Mesendoderm (in vitro differentiated cells): ENCODE results near the gene KRTAP10-12.

Experiments
- DNase-seq: peaks from one replicate; pipeline ENCODE4 v3.0.0; 2013
- H2AK5ac ChIP-seq: 2 replicates; pipeline ENCODE4 v1.6.1; 2013; ENCODE audit warnings: low read length, inconsistent platforms
- H2BK120ac ChIP-seq: 2 replicates; pipeline ENCODE4 v1.6.1; 2013; ENCODE audit warnings: low read depth, mild to moderate bottlenecking, low read length, moderate library complexity, mixed read lengths
- H2BK15ac ChIP-seq: replicated peaks from 2 replicates; pipeline ENCODE4 v1.6.1; 2013; ENCODE audit warnings: low read depth, mild to moderate bottlenecking, moderate library complexity
- H2BK5ac ChIP-seq: 2 replicates; pipeline ENCODE4 v1.6.1; 2013; ENCODE audit warnings: low read length, inconsistent platforms
- H3K18ac ChIP-seq: 2 replicates; pipeline ENCODE4 v1.6.1; 2013; ENCODE audit warnings: mild to moderate bottlenecking, low read length, mixed read lengths
- H3K23ac ChIP-seq: one replicate; pipeline ENCODE4 v1.6.1; 2013; ENCODE audit warnings: low read length
- H3K27ac ChIP-seq: 2 replicates; pipeline ENCODE4 v1.5.1; 2013; ENCODE audit warnings: low read depth, mild to moderate bottlenecking, inconsistent platforms, low read length, moderate library complexity
- H3K27me3 ChIP-seq: 2 replicates; pipeline ENCODE4 v1.6.1; 2013; ENCODE audit warnings: low read length, control low read depth, mild to moderate bottlenecking, inconsistent platforms; ENCODE audit not compliant: insufficient read depth, poor library complexity
- H3K36me3 ChIP-seq: 2 replicates; pipeline ENCODE4 v1.6.1; 2013; ENCODE audit warnings: low read length, inconsistent platforms; ENCODE audit not compliant: control insufficient read depth, insufficient read depth
- H3K4ac ChIP-seq: one replicate; pipeline ENCODE4 v1.6.1; 2013; ENCODE audit warnings: low read depth, mild to moderate bottlenecking, low read length, moderate library complexity
- H3K4me1 ChIP-seq: 2 replicates; pipeline ENCODE4 v1.6.1; 2013; ENCODE audit warnings: low read depth, low read length, inconsistent platforms; ENCODE audit not compliant: control insufficient read depth
- H3K4me2 ChIP-seq: 2 replicates; pipeline ENCODE4 v1.6.1; 2013; ENCODE audit warnings: low read length
- H3K4me3 ChIP-seq: 2 replicates; pipeline ENCODE4 v1.5.1; 2013; ENCODE audit warnings: mild to moderate bottlenecking, low read length
- H3K56ac ChIP-seq: one replicate; pipeline ENCODE4 v1.6.1; 2013; ENCODE audit warnings: low read length
- H3K79me1 ChIP-seq: 2 replicates; pipeline ENCODE4 v1.6.1; 2013; ENCODE audit warnings: low read length, inconsistent platforms
- H3K79me2 ChIP-seq: 2 replicates; pipeline ENCODE4 v1.6.1; 2013; ENCODE audit warnings: mild to moderate bottlenecking, low read length; ENCODE audit not compliant: control insufficient read depth, insufficient read depth
- H3K9ac ChIP-seq: 2 replicates; pipeline ENCODE4 v1.6.1; 2013; ENCODE audit warnings: low read length, inconsistent platforms
- H4K5ac ChIP-seq: one replicate; pipeline ENCODE4 v1.6.1; 2013; ENCODE audit warnings: low read length
- H4K8ac ChIP-seq: one replicate; pipeline ENCODE4 v1.6.1; 2013; ENCODE audit warnings: low read depth, mild to moderate bottlenecking, control low read depth, low read length, moderate library complexity
- WGBS: extraction: QIAGEN DNeasy Blood & Tissue Kit; methylation state at CpG from one replicate; pipeline ENCODE4 v1.1.7; 2013; ENCODE audit warnings: low lambda C conversion rate, missing lambda C conversion rate; ENCODE audit not compliant: insufficient coverage; ENCODE audit errors: extremely low coverage; 5-methylcytosine and 5-hydroxymethylcytosine counted together

The KRTAP10-12 gene

GRCh38 chr21:44714905-44715304 is 17.9 kb downstream of the KRTAP10-12 start:
- Histone ChIP-seq H4K8ac (no peak overlapping the region), H2BK15ac (no peak overlapping the region), H3K4ac (no peak overlapping the region), H3K56ac (no peak overlapping the region), H2BK5ac (no peak overlapping the region), H3K27me3 (no peaks in the 10 kb centered on the region), H3K79me2 (no peaks in the 10 kb centered on the region), H3K23ac (no peak overlapping the region), H2BK120ac (no peak overlapping the region), H4K5ac (no peak overlapping the region), H3K4me1 (peaks cover 11% of the 10 kb centered on the region), H3K4me3 (no peak overlapping the region), H3K79me1 (no peaks in the 10 kb centered on the region), H3K9ac (no peak overlapping the region), H3K18ac (no peak overlapping the region), H3K27ac (no peak overlapping the region), H3K4me2 (no peak overlapping the region), H2AK5ac (no peak overlapping the region), H3K36me3 (no peaks in the 10 kb centered on the region)
- no CpG with 5 or more reads among the region's 8 CpGs for WGBS
- DNase-seq, result no peak

- Histone ChIP-seq H3K4ac (no peak overlapping the region), H3K4me3 (no peak overlapping the region), H3K36me3 (no peaks in the 10 kb centered on the region), H2BK15ac (no peak overlapping the region), H3K79me1 (no peaks in the 10 kb centered on the region), H4K5ac (no peak overlapping the region), H3K27ac (no peak overlapping the region), H3K27me3 (no peaks in the 10 kb centered on the region), H2BK120ac (no peak overlapping the region), H3K23ac (no peak overlapping the region), H3K9ac (no peak overlapping the region), H3K18ac (no peak overlapping the region), H3K4me1 (peaks cover 7% of the 10 kb centered on the region), H2BK5ac (no peak overlapping the region), H3K56ac (no peak overlapping the region), H2AK5ac (no peak overlapping the region), H4K8ac (no peak overlapping the region), H3K4me2 (no peak overlapping the region), H3K79me2 (no peaks in the 10 kb centered on the region)
- DNase-seq, result no peak
Measured at GRCh38 chr21:44716984-44717383, 20.0 kb downstream of the KRTAP10-12 start.

- Histone ChIP-seq H4K5ac (no peak overlapping the region), H3K56ac (no peak overlapping the region), H2BK5ac (no peak overlapping the region), H3K79me2 (no peaks in the 10 kb centered on the region), H3K27me3 (no peaks in the 10 kb centered on the region), H3K4me1 (peaks cover 4% of the 10 kb centered on the region), H3K23ac (no peak overlapping the region), H2BK15ac (no peak overlapping the region), H3K27ac (no peak overlapping the region), H3K4ac (no peak overlapping the region), H4K8ac (no peak overlapping the region), H2BK120ac (no peak overlapping the region), H3K9ac (no peak overlapping the region), H3K18ac (no peak overlapping the region), H2AK5ac (no peak overlapping the region), H3K4me3 (no peak overlapping the region), H3K36me3 (no peaks in the 10 kb centered on the region), H3K4me2 (no peak overlapping the region), H3K79me1 (no peaks in the 10 kb centered on the region)
- WGBS, result no CpG with 5 or more reads among the region's 2 CpGs
- no peak for DNase-seq
Measured at GRCh38 chr21:44718093-44718492, 21.1 kb downstream of the KRTAP10-12 start.

GRCh38 chr21:44718571-44718970 is 21.6 kb downstream of the KRTAP10-12 start:
- Histone ChIP-seq H2BK15ac (no peak overlapping the region), H3K79me1 (no peaks in the 10 kb centered on the region), H3K23ac (no peak overlapping the region), H2BK5ac (no peak overlapping the region), H3K18ac (no peak overlapping the region), H2AK5ac (no peak overlapping the region), H3K27me3 (no peaks in the 10 kb centered on the region), H2BK120ac (no peak overlapping the region), H3K4me1 (peaks cover 4% of the 10 kb centered on the region), H4K8ac (no peak overlapping the region), H3K79me2 (no peaks in the 10 kb centered on the region), H3K4ac (no peak overlapping the region), H3K27ac (no peak overlapping the region), H3K4me2 (no peak overlapping the region), H3K4me3 (no peak overlapping the region), H3K56ac (no peak overlapping the region), H3K9ac (no peak overlapping the region), H3K36me3 (no peaks in the 10 kb centered on the region), H4K5ac (no peak overlapping the region)
- no CpG with 5 or more reads among the region's 6 CpGs for WGBS
- peak; percentile 65 for DNase-seq

- H4K8ac ChIP-seq, result no peak overlapping the region
- no peak overlapping the region for H4K5ac ChIP-seq
- no CpG with 5 or more reads among the region's 2 CpGs for WGBS
- no peak overlapping the region for H2BK120ac ChIP-seq
- H3K27ac ChIP-seq, result no peak overlapping the region
- H3K4me3 ChIP-seq, result no peak overlapping the region
- H2AK5ac ChIP-seq, result no peak overlapping the region
- no peaks in the 10 kb centered on the region for H3K79me2 ChIP-seq
- H3K4me1 ChIP-seq, result no peaks in the 10 kb centered on the region
- H3K36me3 ChIP-seq, result no peaks in the 10 kb centered on the region
- H2BK15ac ChIP-seq, result no peak overlapping the region
- no peaks in the 10 kb centered on the region for H3K79me1 ChIP-seq
- no peak overlapping the region for H3K4me2 ChIP-seq
- no peak overlapping the region for H3K4ac ChIP-seq
- H3K18ac ChIP-seq, result no peak overlapping the region
- no peak overlapping the region for H3K9ac ChIP-seq
- no peaks in the 10 kb centered on the region for H3K27me3 ChIP-seq
- DNase-seq, result no peak
- H2BK5ac ChIP-seq, result no peak overlapping the region
- no peak overlapping the region for H3K56ac ChIP-seq
- H3K23ac ChIP-seq, result no peak overlapping the region
Measured at GRCh38 chr21:44720170-44720569, 23.2 kb downstream of the KRTAP10-12 start.

GRCh38 chr21:44722731-44723130 is 25.8 kb downstream of the KRTAP10-12 start:
- H2BK5ac ChIP-seq, result no peak overlapping the region
- no peak overlapping the region for H3K27ac ChIP-seq
- H2BK15ac ChIP-seq, result no peak overlapping the region
- H2BK120ac ChIP-seq, result no peak overlapping the region
- peak overlapping the region; percentile 56 for H3K56ac ChIP-seq
- no peak overlapping the region for H3K4me2 ChIP-seq
- H3K4ac ChIP-seq, result no peak overlapping the region
- H4K8ac ChIP-seq, result no peak overlapping the region
- no peaks in the 10 kb centered on the region for H3K36me3 ChIP-seq
- no peak overlapping the region for H3K23ac ChIP-seq
- no CpG with 5 or more reads among the region's 5 CpGs for WGBS
- H3K4me1 ChIP-seq, result no peaks in the 10 kb centered on the region
- no peak overlapping the region for H3K4me3 ChIP-seq
- no peaks in the 10 kb centered on the region for H3K79me2 ChIP-seq
- H4K5ac ChIP-seq, result no peak overlapping the region
- DNase-seq, result no peak
- H2AK5ac ChIP-seq, result no peak overlapping the region
- no peak overlapping the region for H3K18ac ChIP-seq
- H3K27me3 ChIP-seq, result no peaks in the 10 kb centered on the region
- H3K79me1 ChIP-seq, result no peaks in the 10 kb centered on the region
- peak overlapping the region; percentile 44 for H3K9ac ChIP-seq
